Activated CD4-positive, alpha-beta T cell treated with anti-CD3 and anti-CD28 coated beads, Interleukin-2, amount 50 U/mL, for 1 hour (primary cell): ENCODE data around the gene ERBB4.
"Not testable (repeated sequence)": the region's sequence is repeated elsewhere in the genome, so short reads cannot be mapped to it uniquely, and the experiment has no call there.

Source experiments
- DNase-seq: peaks from one replicate; pipeline ENCODE4 v3.0.0-alpha.2; 2020

Gene ERBB4

GRCh38 chr2:212194396-212194795 lies 344.2 kb downstream of the ERBB4 start:
- DNase-seq, result no peak

GRCh38 chr2:212193803-212194202 lies 344.8 kb downstream of the ERBB4 start:
- no peak for DNase-seq

- no peak for DNase-seq
These were observed 345.5 kb downstream of the ERBB4 start for GRCh38 chr2:212193056-212193455.

GRCh38 chr2:212191438-212191837 lies 347.2 kb downstream of the ERBB4 start:
- not testable (repeated sequence) for DNase-seq

GRCh38 chr2:212186166-212186565 lies 352.4 kb downstream of the ERBB4 start:
- no peak for DNase-seq

GRCh38 chr2:212181646-212182045 lies 357.0 kb downstream of the ERBB4 start:
- no peak for DNase-seq

GRCh38 chr2:212180408-212181083 lies 358.1 kb downstream of the ERBB4 start:
- DNase-seq, result no peak

- DNase-seq, result no peak
These were observed 360.9 kb downstream of the ERBB4 start for GRCh38 chr2:212177724-212178123.

GRCh38 chr2:212176151-212176550 lies 362.5 kb downstream of the ERBB4 start:
- no peak for DNase-seq

GRCh38 chr2:212173756-212174510 lies 364.7 kb downstream of the ERBB4 start:
- DNase-seq, result no peak

GRCh38 chr2:212173331-212173730 lies 365.3 kb downstream of the ERBB4 start:
- no peak for DNase-seq

- DNase-seq, result no peak
These were observed 368.2 kb downstream of the ERBB4 start for GRCh38 chr2:212170382-212170781.

- no peak for DNase-seq
These were observed 380.5 kb downstream of the ERBB4 start for GRCh38 chr2:212158081-212158480.

- DNase-seq, result no peak
These were observed 381.6 kb downstream of the ERBB4 start for GRCh38 chr2:212157012-212157411.

GRCh38 chr2:212156088-212156487 lies 382.5 kb downstream of the ERBB4 start:
- no peak for DNase-seq

- DNase-seq, result no peak
These were observed 384.1 kb downstream of the ERBB4 start for GRCh38 chr2:212154477-212154878.

- DNase-seq, result no peak
These were observed 384.7 kb downstream of the ERBB4 start for GRCh38 chr2:212153923-212154322.

- no peak for DNase-seq
These were observed 390.6 kb downstream of the ERBB4 start for GRCh38 chr2:212147921-212148513.

- DNase-seq, result no peak
These were observed 392.2 kb downstream of the ERBB4 start for GRCh38 chr2:212146416-212146815.

GRCh38 chr2:212145121-212145520 lies 393.5 kb downstream of the ERBB4 start:
- DNase-seq, result no peak

- DNase-seq, result no peak
These were observed 396.0 kb downstream of the ERBB4 start for GRCh38 chr2:212142631-212143030.

- no peak for DNase-seq
These were observed 397.1 kb downstream of the ERBB4 start for GRCh38 chr2:212141499-212141898.

GRCh38 chr2:212136216-212136795 lies 402.3 kb downstream of the ERBB4 start:
- DNase-seq, result no peak

- DNase-seq, result no peak
These were observed 402.9 kb downstream of the ERBB4 start for GRCh38 chr2:212135739-212136138.
